Left hindlimb (tissue), 1 donor: Measurements from ENCODE around the gene JAK2.
"Not testable (repeated sequence)": the region's sequence is repeated elsewhere in the genome, so short reads cannot be mapped to it uniquely, and the experiment has no call there.

Experiments
- DNase-seq: peaks from one replicate; pipeline ENCODE4 v3.0.0-alpha.2; 2018

The JAK2 gene

DNA sequence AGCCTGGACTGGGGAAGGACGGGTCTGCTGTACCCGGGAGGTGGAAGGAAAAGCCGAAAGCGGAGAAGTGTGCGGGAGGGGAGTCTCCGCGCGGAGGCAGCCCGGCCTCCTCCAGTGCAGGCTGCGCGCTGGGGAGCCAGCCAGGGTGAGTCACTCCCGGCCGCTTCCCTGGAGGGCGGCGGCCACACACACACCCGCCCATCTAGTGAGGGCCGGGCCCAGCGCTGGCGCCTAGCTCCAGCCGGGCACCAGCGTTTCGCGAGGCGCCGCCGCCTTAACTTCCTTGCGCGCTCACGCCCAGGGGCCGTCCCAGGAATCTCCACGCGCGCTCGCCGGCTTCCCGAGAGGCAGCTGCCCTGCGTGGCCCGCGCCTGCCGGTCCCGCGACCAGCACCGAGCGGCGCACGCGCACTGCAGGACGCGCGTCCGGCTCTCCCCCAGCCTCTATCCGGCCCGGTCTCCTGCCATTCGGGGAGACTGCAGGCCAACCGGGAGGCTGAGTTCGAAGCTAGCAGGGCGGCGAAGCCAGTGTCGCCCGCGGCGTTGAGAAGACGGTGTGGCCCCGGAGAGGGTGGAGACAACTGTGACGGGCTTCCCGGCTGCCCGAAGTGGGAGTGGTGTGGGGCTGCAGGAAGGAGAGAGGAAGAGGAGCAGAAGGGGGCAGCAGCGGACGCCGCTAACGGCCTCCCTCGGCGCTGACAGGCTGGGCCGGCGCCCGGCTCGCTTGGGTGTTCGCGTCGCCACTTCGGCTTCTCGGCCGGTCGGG, at the start of gene JAK2:
Gene JAK2 (plus strand): TSS at position 652 of the 765 bp plus-strand sequence. CDS start 36,716 bp downstream, outside the sequence.
- peak; percentile 96 for DNase-seq

DNA sequence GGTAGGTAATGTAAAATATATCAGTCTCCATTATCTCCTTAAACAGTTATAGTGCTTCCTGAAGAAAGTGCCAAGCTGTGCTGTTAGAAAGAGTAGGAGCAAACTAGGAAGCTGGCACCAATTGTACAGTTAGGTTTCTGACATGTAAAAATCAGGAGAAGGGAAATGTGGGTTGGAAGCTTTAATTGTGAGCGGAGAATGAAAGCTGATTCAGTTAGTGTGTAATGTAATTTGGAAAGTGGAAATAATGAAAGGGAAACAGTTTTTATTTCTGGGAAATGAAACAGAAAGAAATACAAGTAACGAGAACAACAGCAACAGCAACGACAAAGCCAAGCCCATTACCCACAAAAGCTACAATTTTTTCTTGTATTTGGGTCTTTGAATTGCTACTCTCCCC, 48.8 kb upstream of the JAK2 start:
- no peak for DNase-seq

DNA sequence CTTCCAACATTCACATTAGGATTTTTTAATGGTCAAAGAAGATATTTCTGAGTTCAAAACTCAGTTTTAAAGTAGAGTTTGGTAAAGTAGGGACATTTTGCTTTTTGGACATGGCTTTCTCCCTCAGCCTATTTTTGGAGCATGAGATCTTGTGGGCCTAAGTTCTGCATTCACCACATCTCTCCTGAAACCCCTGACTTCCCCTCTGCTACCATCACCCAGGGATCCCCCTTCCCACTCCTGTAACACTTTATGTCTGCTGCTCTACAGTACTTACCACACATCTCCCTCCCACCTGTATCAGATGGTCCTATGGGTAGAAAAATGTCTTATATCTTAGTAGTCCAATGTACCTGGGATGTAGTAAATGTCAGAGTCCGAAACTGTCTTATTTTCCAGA, 48.2 kb upstream of the JAK2 start:
- DNase-seq = no peak

DNA sequence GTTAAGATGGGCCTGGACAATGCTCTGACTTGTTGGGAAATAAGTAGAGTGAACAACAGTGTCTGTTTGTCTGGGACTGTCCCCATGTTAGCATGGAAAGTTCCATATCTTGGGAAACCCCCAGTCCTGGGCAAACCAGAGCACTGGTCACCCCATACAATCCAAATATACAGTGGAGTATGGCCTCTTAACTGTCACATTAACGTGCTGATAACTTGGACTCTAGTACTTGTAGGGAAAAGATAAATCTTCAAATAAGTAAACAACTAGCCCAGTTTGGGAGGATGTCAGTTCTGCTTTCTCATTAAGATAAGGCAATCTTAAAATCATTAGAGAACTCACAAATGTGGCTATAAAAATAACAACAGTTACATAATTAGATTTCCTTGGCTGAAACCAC, 47.6 kb upstream of the JAK2 start:
- no peak for DNase-seq

DNA sequence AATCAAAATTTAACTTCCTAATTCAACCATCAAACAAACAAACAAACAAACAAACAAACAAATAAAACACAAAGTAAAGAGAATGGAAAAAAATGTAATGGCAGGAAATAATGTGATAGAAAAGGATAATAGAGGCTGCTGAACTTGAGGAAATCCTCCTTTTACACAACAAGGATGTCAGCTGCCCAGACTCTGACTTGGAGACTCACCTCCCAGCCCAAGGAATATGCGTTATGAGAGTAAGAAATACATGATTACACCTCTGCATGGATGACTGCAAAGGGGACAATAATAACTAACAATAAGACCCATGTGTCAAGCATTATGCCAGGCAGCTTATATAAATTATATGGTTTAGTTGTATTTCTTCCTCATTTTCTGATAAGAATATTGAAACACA, 46.6 kb upstream of the JAK2 start:
- DNase-seq = no peak

DNA sequence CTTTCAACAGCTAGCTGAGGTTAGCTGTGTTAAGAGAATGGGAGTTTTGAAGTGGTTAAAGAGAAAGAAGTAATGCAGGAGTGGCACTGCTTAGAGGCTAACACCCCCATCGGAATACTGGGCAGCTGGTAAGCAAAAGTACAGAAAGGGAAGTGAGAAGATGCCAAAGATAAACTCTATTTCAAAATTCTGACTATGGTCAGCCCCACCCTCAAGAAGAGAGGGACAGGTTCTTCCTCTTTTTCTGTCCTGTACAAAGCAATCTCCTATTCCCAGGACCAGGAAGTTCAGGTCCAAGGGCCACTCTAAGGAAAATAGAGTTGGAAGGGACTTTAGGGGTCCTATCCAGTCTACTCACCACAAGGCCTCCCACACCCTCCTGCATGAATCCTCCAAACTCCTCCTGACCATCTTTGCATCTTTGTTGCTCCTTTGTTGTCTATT, 45.9 kb upstream of the JAK2 start:
- DNase-seq = no peak

DNA sequence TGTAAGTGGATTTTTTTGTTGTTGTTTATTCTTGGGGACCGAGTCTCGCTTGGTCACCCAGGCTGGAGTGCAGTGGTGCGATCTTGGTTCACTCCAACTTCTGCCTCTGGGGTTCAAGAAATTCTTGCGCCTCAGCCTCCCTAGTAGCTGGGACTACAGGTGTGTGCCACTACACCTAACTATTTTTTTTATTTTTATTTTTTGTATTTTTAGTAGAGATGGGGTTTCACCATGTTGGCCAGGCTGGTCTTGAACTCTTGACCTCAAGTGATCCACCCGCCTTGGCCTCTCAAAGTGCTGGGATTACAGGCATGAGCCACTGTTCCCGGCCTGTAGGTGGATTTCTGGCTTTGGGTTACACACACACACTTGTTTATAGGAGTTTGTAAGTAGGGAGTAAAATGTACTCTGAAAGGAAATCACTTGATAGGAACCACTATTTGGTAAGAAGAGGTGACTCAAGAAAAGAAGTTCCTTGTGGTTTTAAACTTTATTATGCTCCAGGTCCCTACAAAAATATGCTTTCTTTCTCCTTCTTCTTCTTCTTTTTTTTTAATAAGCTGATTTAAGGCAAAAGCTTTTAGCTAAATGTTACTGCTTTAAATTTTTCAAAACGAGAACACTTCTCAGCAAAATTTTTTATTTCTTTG, 42.9 kb upstream of the JAK2 start:
- DNase-seq = not testable (repeated sequence)

DNA sequence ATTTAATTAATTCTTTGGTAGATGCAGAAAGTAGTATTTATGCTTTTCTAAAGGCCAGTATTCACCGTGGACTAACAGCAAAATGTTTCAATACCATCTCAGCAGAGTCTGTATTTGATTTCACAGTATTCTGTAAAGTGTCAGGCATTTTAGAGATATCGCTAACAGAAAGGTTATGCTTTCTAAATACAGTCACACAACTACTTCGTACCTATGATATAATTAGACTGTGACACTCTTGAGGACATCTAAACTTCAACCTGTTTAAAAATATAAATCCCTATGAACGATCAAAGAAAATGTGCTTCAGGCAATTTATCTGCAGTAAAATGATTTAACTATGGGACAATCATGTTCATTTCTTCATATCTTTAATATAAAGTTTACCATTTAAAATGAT, 41.7 kb upstream of the JAK2 start:
- no peak for DNase-seq

DNA sequence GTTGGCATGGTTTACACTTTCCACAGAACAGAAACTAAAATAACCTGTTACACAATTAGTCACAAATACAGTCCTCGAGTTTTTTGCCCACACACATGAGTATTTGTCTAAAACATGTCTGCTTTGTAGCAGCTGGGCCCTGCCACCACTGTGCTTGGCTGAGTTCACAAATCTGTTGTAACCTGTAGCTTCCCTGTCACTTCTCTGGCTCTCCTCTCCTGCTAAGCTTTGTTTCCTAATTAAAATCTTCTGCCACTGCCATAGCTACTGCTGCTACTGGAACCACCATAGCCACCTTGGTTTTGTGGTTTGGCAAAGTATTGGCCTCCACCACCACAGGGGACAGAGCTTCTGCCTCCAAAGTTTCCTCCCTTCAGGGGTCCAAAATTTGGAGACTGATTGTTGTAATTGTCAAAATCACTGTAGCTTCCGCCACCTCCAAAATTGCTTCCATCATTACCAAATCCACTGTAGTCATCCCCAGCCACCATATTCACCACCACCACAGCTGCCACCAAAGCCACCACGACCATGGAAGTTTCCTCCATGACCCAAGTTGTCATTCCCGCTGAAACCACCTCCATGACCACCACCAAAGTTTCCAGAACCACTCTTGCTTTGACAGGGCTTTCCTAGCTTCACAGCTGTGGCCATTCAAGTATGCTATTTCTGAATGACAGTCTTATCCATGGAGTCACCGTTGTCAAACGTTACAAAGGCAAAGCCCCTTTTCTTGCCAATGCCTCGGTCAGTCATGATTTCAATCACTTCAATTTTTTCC, 40.5 kb upstream of the JAK2 start:
- not testable (repeated sequence) for DNase-seq

DNA sequence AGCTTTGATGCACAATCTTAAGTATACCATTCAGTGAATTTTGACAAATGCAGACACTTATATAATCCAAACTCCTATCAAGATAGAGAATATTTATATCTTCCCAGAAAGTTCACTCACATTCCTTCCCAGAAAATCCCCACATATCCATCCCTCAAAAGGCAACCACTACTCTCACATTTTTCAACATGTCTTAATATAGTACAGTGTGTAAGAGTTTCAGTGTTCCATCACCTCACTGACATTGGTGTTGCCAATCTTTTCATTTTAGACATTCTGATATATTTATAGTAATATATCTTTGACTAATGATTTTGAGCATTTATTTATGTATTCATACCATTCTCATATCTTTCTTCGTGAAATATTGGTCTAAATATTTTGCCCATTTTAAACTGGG, 38.1 kb upstream of the JAK2 start:
- DNase-seq = no peak

DNA sequence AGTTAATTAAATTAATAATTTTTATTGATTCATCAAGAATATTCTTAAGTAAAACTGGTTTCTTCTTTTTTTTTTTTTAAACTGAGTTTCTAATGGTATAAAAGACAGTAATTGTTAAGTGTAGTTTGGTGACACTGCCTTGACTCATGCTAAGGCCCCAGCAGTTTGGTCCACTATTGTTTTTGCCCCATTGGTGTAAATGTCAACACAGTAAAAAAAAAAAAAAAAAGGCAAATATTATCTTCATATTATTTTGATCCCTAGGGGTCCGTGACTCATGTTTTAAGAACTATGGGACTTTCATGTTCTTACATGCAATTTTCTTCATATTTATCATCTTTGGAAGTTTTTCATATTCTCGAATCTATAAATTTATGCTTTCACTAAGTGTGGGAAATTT, 29.2 kb upstream of the JAK2 start:
- no peak for DNase-seq

DNA sequence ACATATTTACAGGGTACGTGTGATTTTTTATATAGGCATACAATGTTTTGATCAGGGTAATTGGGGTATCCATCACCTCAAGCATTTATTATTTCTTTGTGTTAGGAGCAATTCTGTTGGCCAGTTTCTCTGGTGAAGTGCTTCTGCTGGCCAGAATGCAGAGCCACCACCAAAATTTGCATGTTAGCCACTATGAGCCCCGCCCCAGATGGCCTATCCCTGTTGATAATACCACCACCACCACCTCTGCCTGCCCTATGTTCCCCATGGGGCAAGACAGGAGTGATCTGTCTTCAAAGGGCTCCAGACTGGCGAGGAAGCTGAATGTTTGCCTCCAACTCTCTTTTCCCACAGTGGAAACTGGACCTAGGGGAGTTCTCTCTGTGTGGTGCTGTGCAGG, 26.0 kb upstream of the JAK2 start:
- no peak for DNase-seq

DNA sequence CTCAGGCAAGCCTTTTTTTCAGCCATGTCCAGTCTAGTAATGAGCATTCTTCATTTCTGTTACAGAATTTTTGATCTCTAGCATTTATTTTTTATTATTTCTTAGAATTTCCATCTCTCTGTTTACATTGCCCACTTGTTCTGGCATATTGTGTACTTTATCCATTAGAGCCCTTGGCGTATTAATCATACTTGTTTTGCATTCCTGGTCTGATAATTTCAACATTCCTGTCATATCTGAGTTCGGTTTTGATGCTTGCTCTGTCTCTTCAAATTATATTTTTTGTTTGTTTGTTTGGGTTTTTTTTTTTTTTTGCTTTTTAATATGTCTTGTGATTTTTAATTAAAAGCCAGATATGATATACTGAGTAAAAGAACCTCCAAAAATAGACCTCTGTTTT, 23.0 kb upstream of the JAK2 start:
- no peak for DNase-seq

DNA sequence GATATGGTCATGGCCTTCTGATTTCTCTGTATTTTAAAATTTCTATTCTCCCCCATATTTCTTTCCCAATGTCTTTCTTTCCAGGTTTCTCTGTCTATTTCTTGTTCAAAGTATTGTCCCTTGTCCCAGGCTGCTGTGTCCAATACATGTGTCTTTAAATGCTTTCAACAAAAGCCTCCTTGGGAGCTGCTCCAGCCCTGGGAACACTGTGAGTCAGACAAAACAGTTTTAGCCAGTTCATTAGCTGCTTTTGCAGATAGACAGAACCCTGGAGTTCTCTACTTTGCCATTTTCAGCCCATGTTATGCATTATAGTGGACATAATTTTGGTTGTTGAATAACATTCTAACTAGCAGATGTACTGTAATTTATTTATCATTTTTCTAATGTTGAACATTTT, 20.5 kb upstream of the JAK2 start:
- DNase-seq = no peak

DNA sequence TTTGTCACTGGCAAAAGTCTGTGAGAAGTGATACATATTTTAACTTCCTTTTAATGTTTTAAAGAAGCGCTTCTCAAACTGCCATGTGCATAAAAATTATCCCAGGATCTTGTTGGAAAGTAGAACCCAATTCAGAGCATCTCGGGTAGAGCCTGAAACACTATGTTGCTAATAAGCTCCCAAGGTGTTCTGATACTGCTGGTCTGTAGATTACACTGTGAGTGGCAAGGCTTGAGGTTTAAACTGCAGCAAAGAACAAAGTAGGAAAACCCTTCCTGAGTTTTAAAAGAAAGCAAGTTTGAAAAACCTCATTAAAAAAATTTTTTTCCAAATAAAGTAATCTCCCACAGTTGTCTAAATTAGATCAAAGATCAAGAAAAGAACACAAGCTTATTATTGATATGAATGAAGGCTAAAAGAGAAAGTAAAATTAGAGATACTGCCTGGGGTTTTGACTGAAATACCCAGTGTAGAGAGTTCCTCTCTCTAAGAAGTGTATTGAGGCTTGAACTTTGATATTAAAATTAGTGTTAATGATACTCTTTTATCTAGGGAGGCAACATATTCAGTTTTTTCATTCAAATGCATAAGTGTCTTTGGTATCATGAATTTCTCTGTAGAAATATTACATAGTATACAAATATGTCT, 19.8 kb upstream of the JAK2 start:
- DNase-seq = no peak

DNA sequence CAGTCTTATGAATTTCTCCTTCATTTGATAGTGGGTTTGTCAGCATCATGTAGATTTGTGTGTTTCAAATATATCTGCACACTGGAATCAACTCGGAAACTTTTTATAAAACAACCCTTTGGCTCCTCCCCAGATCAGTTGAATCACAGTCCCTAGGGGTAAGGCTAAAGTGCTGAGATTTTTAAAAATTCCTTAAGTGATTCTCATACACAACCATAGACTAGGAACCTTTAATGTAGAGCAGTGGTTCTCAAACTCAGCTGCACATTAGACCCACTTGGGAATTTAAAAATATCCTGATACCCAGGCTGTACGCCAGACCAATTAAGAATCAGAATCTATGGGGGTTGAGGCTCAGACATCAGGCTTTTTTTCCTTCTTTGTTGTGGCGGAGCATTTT, 17.5 kb upstream of the JAK2 start:
- no peak for DNase-seq

DNA sequence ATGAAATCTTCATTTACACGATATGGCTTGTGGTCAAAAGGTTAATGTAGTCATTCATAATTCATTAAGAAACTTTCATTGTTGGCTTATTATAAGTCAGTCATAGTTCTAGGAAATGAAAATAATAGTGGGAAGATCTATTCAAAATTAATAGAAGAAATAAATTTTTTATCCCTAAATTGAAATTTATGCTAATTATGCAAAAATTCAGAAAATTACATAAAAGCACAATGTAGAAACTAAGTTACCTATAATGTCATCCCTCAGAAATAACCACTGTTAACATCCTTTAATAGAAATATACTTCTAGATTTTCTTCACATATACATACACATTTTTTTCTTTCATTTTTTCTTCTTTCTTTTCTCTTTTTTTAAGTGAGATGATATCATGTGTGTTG, 15.9 kb upstream of the JAK2 start:
- DNase-seq = no peak

DNA sequence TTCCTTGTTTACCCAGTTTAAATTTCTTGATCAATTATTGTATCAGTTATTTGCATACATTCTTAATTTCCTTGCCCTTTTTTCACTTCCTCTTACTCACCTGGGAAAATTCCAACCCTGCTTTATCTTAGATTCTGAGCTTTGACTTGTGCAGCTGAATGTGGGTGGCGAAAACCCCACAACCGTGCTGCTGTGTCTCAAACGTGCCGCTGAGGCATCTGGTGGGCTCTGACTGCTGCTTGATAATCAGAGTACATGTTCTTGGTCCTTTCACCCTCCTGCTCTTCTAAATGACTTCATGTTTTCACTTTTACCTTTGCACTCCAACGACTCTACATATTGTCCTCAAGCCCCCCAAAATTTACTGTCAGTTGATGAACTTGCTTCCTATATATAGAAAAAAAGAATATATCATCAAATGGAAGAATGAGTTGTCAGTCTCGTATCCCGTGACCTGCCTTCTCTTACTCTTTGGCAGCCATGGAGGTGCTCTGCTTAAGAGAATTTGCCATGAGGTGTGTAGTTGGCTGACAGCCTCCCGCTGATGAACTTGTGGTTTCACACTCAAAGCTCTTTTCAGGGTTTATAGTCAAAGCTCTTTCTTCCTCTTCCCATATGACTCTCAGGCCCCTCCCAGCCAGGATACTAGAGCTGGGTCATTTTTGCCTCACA, 14.0 kb upstream of the JAK2 start:
- no peak for DNase-seq

DNA sequence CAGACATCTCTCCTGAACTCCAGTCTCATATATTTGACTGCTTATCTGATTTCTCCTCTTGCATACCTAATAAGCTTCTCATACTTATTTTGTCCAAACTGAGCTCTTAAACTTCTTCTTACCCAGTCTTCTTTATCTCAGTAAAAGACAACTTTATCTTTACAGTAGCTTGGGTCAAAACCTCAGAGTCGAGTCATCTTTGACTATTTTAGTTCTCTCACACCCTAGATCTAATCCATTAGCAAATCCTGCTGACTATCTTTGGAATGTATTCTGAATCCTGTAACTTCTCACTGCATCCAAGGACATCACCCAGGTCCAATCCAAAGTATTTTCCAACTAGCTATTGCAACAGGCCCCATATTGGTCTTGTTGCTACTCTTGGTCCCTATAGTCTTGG, 11.8 kb upstream of the JAK2 start:
- DNase-seq = no peak

DNA sequence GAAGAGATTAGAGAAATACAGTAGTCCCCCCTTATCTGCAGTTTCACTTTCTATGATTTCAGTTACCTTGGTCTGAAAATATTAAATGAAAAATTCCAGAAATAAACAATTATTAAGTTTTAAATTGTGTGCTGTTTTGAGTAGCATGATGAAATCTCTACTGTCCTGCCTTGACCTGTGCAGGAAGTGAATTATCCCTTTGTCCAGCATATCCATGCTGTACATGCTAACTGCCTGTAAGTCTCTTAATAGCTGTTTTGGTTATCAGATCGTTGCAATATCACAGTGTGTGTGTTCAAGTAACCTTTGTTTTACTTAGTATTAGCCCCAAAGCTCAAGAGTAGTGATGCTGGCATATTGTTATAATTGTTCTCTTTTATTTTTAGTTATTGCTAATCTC, 11.2 kb upstream of the JAK2 start:
- no peak for DNase-seq

DNA sequence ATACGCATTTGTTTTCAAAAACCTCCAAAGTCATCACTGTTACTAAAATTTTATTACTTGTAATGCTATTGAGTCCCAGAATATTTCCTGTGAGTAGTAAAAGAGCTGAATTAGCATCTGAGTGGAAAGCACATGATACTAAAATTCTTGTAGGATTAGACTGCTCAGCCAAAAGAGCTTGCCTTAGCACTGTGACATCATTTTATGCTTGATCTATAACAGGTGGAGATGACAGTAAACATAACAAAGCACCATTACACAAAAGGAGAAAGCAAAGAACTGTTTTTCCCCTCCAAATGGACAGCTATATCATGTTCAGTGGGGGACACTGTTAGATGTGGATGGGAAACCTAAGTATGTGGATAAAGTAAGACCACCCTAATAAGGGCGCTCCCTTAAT, 5.8 kb upstream of the JAK2 start:
- DNase-seq = no peak

DNA sequence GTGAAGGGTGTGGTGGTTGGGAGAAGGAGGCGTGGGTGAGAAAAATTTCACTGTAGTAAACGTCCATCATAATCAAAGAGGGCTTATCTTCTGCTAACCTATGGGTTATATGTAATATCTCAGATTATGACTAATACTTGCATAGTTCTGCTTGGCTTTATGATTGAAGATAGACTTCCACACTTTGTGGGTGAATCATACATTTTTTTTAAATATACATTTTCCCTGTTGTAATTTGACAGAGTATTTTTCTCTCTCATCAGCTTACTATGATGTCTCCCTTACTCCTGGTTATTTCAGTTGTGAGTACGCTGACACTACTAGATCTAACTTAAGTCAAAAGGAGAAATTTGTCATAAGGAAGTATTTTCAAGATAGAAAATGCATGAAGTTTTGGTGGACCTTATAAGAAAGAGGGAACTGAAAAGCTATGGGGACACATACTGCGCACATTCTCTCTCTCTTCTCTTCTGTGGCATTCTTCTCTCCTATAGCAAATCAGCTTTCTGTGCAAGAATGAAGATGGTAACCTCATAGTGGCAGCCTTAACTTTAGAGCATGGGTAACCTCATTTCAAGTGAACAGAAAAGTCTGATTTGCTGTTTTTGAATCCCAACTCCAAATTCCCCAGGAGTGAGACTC, 4.9 kb upstream of the JAK2 start:
- DNase-seq = no peak
